MG63 (cell line): ENCODE data around the gene HDHD2. TPM values are rescaled to one million over a fixed set of nuclear protein-coding genes. Genes with fewer than 3 reads are reported as not detected.
A peak's percentile ranks its signal among the peaks of the same experiment; 100 is the strongest.

Experiments
- DNase-seq: peaks from one replicate; pipeline ENCODE4 v3.0.0-alpha.2; 2020
- H3K27me3 ChIP-seq: fragments of 250-450 bp; sonication (Bioruptor Pico); 2 replicates; pipeline ENCODE4 v1.5.1; 2020; ENCODE audit warnings: mild to moderate bottlenecking, moderate library complexity
- H3K36me3 ChIP-seq: fragments of 250-450 bp; sonication (Bioruptor Pico); 2 replicates; pipeline ENCODE4 v1.5.1; 2020; ENCODE audit warnings: mild to moderate bottlenecking, moderate library complexity
- H3K4me3 ChIP-seq: fragments of 250-450 bp; sonication (Bioruptor Pico); 2 replicates; pipeline ENCODE4 v1.5.1; 2020; ENCODE audit warnings: mild to moderate bottlenecking, moderate library complexity
- H3K9me3 ChIP-seq: fragments of 250-450 bp; sonication (Bioruptor Pico); 2 replicates; pipeline ENCODE4 v1.5.1; 2020; ENCODE audit warnings: mild to moderate bottlenecking, moderate library complexity
- total RNA-seq: library from RNA; depleted of rRNA; stranded (reverse); fragments of >200 nt; shearing (Covaris generic); gene quantifications from 2 replicates; pipeline ENCODE4 v1.2.3, GENCODE V29; 2014; ENCODE audit warnings: low replicate concordance; rRNA removed

Gene HDHD2
- total RNA-seq, 1 experiment from 2014 or later, result 11.3 TPM

DNA sequence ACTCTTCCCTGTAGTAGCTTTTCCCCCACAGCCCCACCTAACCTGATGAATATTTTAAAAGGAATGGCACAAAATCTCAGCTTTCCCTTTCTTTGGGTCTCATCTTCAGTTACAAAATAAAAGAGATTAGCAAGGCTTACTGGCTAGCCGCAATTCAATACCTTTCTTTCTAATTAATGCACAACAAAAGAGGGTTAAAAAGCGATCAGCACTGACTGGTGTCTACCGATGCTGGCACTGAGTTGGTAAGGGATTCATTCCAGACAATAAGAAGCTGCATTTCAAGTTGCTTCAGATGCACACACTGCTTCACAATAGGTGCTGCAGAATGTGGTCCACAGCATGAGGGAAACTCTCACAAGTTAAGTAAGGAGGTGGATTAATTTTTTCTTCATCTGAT is 41.9 kb downstream of the HDHD2 start:
- H3K4me3 ChIP-seq, result no peak overlapping the region
- peaks cover 34% of the 10 kb centered on the region for H3K36me3 ChIP-seq
- H3K27me3 ChIP-seq, result no peaks in the 10 kb centered on the region
- DNase-seq, result no peak
- H3K9me3 ChIP-seq, result no peaks in the 10 kb centered on the region

DNA sequence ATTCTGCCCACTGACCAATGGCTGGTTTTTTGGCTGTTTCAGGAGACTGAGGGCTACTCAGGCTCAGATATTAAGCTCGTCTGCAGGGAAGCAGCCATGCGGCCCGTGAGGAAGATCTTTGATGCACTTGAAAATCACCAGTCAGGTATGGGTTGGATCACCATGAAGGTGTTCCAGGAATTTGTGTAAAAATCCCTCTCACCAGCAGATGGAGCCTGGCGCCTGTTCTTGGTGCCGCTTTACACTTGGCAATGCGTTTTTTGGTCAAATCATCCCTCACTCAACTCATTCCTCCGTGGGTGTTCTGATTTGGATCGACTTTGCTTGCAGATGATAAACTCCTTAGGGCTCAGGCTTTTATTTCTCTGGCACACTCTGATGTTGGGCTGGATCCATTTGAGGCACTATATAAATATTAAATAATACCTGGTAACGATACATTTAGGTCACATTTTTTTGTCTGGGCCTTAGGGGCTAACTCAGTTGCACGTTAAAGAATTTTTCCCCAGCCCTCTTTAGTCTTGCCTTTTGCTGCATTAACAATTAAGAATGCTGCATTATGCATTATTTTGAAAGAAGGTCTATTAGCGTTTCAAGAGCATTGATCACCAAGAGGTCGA is 50.0 kb downstream of the HDHD2 start:
- H3K4me3 ChIP-seq, result no peak overlapping the region
- peak; percentile 15 for DNase-seq
- H3K27me3 ChIP-seq, result no peaks in the 10 kb centered on the region
- peaks cover 3% of the 10 kb centered on the region for H3K36me3 ChIP-seq
- H3K9me3 ChIP-seq, result no peaks in the 10 kb centered on the region

DNA sequence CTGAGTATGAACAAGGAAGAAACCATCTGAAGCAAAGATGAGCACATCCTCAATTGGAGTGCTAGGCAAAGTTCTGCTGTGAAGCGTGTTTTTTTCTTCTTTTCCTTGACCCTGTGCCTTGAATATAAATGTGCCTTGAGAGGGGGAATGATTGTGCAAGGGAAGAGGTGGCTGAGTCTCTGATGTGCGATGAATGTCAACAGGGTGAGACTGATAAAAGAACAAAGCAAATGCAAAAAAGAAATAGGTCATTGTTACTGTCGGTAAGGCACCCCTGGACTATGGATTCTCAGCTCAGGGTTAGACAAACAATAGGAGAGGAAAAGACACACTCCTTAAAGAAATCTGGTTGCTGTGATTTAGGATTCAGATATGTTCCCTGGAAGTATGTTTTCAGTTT is 54.5 kb downstream of the HDHD2 start:
- DNase-seq, result no peak
- H3K4me3 ChIP-seq, result no peak overlapping the region
- no peaks in the 10 kb centered on the region for H3K27me3 ChIP-seq
- H3K9me3 ChIP-seq, result no peaks in the 10 kb centered on the region
- H3K36me3 ChIP-seq, result no peaks in the 10 kb centered on the region

DNA sequence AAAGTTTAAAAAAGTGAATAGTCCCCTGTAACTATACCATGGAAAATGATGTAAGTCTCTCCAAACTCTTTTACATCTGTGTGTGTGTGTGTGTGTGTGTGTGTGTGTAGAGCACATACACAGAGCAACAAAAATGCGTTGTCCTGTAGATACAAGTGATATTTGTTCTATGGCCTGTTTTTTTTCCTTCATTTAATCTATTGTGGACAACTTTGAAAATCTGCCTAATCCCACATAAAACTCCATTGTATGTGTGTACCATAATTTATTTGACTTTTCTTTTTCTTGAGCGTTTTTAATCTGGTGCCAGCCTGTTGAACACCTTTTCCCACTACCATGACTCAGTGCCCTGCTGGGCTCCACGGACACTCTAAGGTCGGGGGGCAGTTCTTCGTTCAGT is 62.6 kb downstream of the HDHD2 start:
- Histone ChIP-seq H3K36me3 (no peaks in the 10 kb centered on the region), H3K27me3 (no peaks in the 10 kb centered on the region), H3K9me3 (no peaks in the 10 kb centered on the region), H3K4me3 (no peak overlapping the region)
- DNase-seq, result no peak

DNA sequence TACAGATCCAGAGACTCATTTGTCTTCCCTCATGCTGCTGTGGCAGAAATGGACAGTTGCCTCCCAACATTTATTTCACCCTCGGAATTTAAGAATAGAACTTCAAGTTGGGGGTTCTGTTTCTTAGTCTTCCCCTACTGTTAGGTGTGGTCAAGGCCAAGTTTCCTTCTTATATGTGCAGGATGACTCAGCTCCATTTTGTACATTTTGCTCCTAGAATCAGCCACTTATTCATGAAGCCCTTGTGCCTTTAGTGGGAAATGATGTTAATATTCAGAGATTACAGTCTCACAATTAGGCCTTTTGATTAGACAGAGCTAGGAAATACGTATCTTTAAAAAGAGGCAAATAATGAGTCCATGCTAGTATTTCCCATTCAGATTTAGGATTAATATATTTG is 68.7 kb downstream of the HDHD2 start:
- Histone ChIP-seq H3K4me3 (no peak overlapping the region), H3K9me3 (no peaks in the 10 kb centered on the region), H3K36me3 (no peaks in the 10 kb centered on the region), H3K27me3 (no peaks in the 10 kb centered on the region)
- DNase-seq, result no peak

DNA sequence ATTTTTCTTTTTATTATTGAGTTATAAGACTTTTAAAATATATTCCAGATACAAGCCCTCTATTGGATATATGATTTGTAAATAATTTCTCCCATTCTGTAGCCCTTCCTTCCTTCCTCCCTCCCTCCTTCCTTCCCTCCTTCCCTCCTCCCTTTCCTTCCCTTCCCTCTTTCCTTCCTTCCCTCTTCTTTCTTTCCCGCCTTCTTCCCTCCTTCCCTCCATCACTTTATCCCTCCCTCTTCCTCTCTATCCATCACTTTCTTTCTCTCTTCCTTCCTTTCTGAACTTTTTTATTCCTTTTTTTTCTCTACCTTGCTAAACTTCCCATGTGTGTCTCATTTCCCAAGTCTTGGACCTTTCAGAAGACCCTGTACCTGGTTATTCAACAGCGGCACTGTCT is 69.4 kb downstream of the HDHD2 start:
- H3K27me3 ChIP-seq, result no peaks in the 10 kb centered on the region
- H3K36me3 ChIP-seq, result no peaks in the 10 kb centered on the region
- H3K4me3 ChIP-seq, result no peak overlapping the region
- no peak for DNase-seq
- no peaks in the 10 kb centered on the region for H3K9me3 ChIP-seq

DNA sequence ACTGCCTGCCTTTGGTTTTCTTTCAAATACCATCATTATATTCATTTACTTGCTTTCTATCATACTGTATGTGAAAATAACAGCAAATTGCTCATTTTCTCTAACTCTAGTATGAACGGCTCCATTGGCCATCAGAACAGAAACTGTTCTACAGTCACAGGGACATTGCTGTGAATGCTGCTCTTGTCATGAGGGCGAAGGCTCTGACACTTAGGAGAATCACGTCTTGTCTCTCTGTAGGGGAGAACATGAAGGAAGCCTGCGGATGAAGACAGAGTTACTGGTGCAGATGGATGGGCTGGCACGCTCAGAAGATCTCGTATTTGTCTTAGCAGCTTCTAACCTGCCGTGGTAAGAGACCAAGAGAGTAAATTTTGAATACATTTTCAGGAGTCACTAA is 73.2 kb downstream of the HDHD2 start:
- DNase-seq, result no peak
- no peaks in the 10 kb centered on the region for H3K36me3 ChIP-seq
- no peaks in the 10 kb centered on the region for H3K9me3 ChIP-seq
- no peak overlapping the region for H3K4me3 ChIP-seq
- H3K27me3 ChIP-seq, result no peaks in the 10 kb centered on the region

DNA sequence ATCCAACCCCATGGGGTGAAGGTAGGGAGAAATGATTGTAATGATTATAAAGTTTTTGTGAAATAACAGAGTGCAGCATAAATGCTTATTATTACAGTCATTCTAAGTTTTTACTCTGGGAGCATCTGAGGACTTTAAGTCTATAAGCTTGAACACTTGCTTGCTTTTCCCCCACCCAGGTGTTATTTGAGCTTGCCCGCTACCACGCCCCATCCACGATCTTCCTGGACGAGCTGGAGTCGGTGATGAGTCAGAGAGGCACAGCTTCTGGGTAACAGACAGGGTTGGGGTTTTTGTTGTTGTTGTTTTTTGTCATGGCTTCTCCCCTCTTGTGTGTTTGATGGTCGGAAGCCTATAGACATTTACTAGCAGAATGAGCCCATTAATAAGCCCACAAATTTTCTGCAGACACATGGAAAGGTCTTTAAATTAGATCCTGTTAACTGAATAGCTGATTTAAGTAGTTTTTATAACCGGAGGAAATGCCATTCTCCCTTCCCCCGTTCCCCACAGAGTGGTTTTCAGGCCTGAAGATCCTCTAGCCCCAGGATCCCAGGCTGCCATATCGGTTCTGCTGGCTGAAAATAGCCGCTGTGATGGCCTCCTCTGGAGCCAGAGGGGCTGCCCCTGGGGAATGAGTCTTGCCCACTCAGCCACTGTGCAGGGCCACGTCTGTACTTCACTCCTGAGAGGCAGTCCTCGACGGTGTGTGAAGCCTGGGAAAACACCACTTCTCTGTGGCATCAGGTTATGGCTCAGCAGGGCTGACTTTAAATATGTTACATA is 75.0 kb downstream of the HDHD2 start:
- Histone ChIP-seq H3K36me3 (no peaks in the 10 kb centered on the region), H3K9me3 (no peaks in the 10 kb centered on the region), H3K27me3 (no peaks in the 10 kb centered on the region), H3K4me3 (no peak overlapping the region)
- DNase-seq, result peak; percentile 43

DNA sequence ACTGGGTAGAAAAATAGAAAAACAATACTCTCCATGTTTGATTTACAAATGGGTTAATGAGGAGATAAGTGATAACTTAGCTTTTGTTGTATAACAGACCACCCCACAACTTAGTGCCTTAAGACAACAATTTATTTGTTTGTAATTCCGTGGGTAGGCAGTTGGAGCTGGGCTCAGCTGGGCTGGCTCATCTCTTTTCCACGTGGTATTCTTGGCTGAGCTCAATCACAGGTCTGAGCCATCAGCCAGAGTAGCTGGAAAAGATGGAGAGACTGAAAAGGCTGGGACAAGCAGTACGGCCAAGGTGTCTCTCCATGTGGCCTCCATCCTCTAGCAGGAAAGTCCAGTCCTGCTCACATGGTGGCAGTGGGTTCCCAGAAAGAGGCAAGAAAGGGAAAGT is 82.7 kb downstream of the HDHD2 start:
- DNase-seq, result no peak
- Histone ChIP-seq H3K27me3 (no peaks in the 10 kb centered on the region), H3K9me3 (no peaks in the 10 kb centered on the region), H3K4me3 (no peak overlapping the region), H3K36me3 (no peaks in the 10 kb centered on the region)

DNA sequence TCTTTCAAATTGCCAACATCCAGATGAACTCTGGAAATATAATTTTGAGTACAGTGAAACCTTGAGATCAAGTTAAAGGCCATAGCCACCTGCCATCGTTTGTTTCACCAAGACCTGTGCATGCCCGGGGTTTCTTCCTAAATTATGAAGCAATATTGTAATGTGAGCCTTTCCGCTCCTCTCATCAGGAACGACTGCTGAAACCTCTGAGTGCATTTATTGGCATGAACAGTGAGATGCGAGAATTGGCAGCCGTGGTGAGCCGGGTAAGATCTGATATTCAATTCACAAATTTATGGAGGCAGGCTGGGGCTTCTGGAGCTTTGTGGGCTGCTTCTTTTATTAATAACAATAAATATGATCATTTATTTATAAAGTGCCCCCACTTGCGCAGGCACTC is 87.2 kb downstream of the HDHD2 start:
- Histone ChIP-seq H3K27me3 (no peaks in the 10 kb centered on the region), H3K4me3 (no peak overlapping the region), H3K36me3 (no peaks in the 10 kb centered on the region), H3K9me3 (no peaks in the 10 kb centered on the region)
- no peak for DNase-seq

DNA sequence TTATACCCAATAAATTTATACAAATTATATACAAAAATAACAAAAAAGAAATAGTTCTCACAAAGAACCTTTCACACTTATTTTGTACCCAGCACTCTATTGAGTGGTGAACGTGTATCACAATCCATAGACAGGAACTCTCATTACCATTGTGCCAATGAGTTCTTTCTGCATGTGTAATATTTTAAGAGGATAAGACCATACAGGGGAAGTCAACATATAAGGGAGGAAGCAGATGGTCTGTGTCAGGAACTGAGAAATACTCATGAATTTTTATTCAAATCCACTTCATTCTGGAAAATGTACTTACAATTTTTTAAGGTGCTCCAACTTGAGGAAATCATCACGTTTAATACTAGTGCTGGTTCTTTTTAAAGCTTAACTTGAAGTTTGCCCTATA is 87.8 kb downstream of the HDHD2 start:
- Histone ChIP-seq H3K9me3 (no peaks in the 10 kb centered on the region), H3K4me3 (no peak overlapping the region), H3K36me3 (no peaks in the 10 kb centered on the region), H3K27me3 (no peaks in the 10 kb centered on the region)
- DNase-seq, result no peak

Other genes with a start within 250 kb of the HDHD2 start
- 21.0 and 21.2 TPM in 2 replicates for gene PIAS2, start 233.0 kb downstream of the HDHD2 start, total RNA-seq
- 3.0 and 3.2 TPM in 2 replicates for gene KATNAL2, start 232.9 kb downstream of the HDHD2 start, total RNA-seq
- not detected in 2 replicates for gene ELOA2, start 114.9 kb downstream of the HDHD2 start, total RNA-seq
- gene IER3IP1, start 25.9 kb upstream of the HDHD2 start, total RNA-seq, result 18.9 and 37.7 TPM in 2 replicates
- gene SKOR2, start 101.2 kb upstream of the HDHD2 start, total RNA-seq, result not detected in 2 replicates